Neural progenitor cell (in vitro differentiated cells): ENCODE data around the gene VAV2. TPM values are rescaled to one million over a fixed set of nuclear protein-coding genes. Genes with fewer than 3 reads are reported as not detected.

Source experiments
- DNase-seq: peaks from one replicate; pipeline ENCODE4 v3.0.0-alpha.2; 2016; ENCODE audit warnings: low spot score
- H2AFZ ChIP-seq: fragments of 200-600 bp; sonication (generic); replicated peaks from 2 replicates; pipeline ENCODE4 v1.6.1; 2016; ENCODE audit warnings: antibody characterized with exemption
- H3F3A ChIP-seq: fragments of 200-600 bp; sonication (generic); 2 replicates; pipeline ENCODE4 v1.6.1; 2016; ENCODE audit warnings: antibody characterized with exemption, low read depth
- H3K27ac ChIP-seq: fragments of 200-600 bp; sonication (generic); 2 replicates; pipeline ENCODE4 v1.5.1; 2016; ENCODE audit warnings: mild to moderate bottlenecking
- H3K27me3 ChIP-seq: fragments of 200-600 bp; sonication (generic); 2 replicates; pipeline ENCODE4 v1.6.1; 2016; ENCODE audit warnings: mild to moderate bottlenecking, moderate library complexity
- H3K36me3 ChIP-seq: fragments of 200-600 bp; sonication (generic); 2 replicates; pipeline ENCODE4 v1.5.1; 2016
- H3K4me1 ChIP-seq: fragments of 200-600 bp; sonication (generic); 2 replicates; pipeline ENCODE4 v1.6.1; 2016; ENCODE audit warnings: mixed run types
- H3K4me2 ChIP-seq: fragments of 200-600 bp; sonication (generic); 2 replicates; pipeline ENCODE4 v1.6.1; 2016
- H3K4me3 ChIP-seq: fragments of 200-600 bp; sonication (generic); 2 replicates; pipeline ENCODE4 v1.5.1; 2016
- H3K79me2 ChIP-seq: fragments of 200-600 bp; sonication (generic); 2 replicates; pipeline ENCODE4 v1.6.1; 2016; ENCODE audit warnings: low read depth
- H3K9ac ChIP-seq: fragments of 200-600 bp; sonication (generic); 2 replicates; pipeline ENCODE4 v1.6.1; 2016
- H3K9me3 ChIP-seq: fragments of 200-600 bp; sonication (generic); 2 replicates; pipeline ENCODE4 v1.5.1; 2016; ENCODE audit warnings: low read depth
- H4K20me1 ChIP-seq: fragments of 200-600 bp; sonication (generic); 2 replicates; pipeline ENCODE4 v1.6.1; 2016; ENCODE audit warnings: low read depth
- H3K27ac Mint-ChIP-seq: 3 replicates; pipeline ENCODE4 v1.8.0; 2021; ENCODE audit warnings: mixed read lengths
- H3K27me3 Mint-ChIP-seq: 2 replicates; pipeline ENCODE4 v1.8.0; 2022; ENCODE audit warnings: low read depth, mild to moderate bottlenecking, inconsistent platforms, moderate library complexity, mixed read lengths; ENCODE audit not compliant: insufficient read depth
- H3K36me3 Mint-ChIP-seq: 3 replicates; pipeline ENCODE4 v1.8.0; 2021; ENCODE audit warnings: mixed read lengths
- H3K4me1 Mint-ChIP-seq: 3 replicates; pipeline ENCODE4 v1.8.0; 2021; ENCODE audit warnings: mixed read lengths
- H3K4me3 Mint-ChIP-seq: 3 replicates; pipeline ENCODE4 v1.8.0; 2021; ENCODE audit warnings: mild to moderate bottlenecking, moderate library complexity, mixed read lengths
- H3K9me3 Mint-ChIP-seq: 3 replicates; pipeline ENCODE4 v1.8.0; 2020; ENCODE audit warnings: mixed read lengths
- CTCF ChIP-seq: fragments of 200-600 bp; sonication (generic); IDR thresholded peaks from 2 replicates; pipeline ENCODE4 v1.5.1; 2017; ENCODE audit warnings: antibody characterized with exemption, mild to moderate bottlenecking
- EZH2 ChIP-seq: fragments of 200-600 bp; sonication (generic); IDR thresholded peaks from 2 replicates; pipeline ENCODE4 v1.6.1; 2017; ENCODE audit warnings: antibody characterized with exemption, mild to moderate bottlenecking, moderate library complexity
- EZH2phosphoT487 ChIP-seq: fragments of 200-600 bp; sonication (generic); IDR thresholded peaks from 2 replicates; pipeline ENCODE4 v1.6.1; 2017; ENCODE audit warnings: antibody characterized with exemption
- total RNA-seq: library from RNA; depleted of rRNA; stranded (reverse); fragments of >200 nt; gene quantifications from 2 replicates; pipeline ENCODE4 v1.2.3, GENCODE V29; 2015; ENCODE audit warnings: low replicate concordance

Gene VAV2
- total RNA-seq, 1 donor from 2014 or later: 12.9 TPM

GRCh38 chr9:134030821-134031470 lies 38.8 kb upstream of the VAV2 start:
- Histone ChIP-seq H3K9ac (no peak overlapping the region), H3K27me3 (no peaks in the 10 kb centered on the region), H3K4me2 (no peak overlapping the region), H4K20me1 (peaks cover 31% of the 10 kb centered on the region), H3K9me3 (no peaks in the 10 kb centered on the region), H3K4me3 (no peak overlapping the region), H3K79me2 (peaks cover 3% of the 10 kb centered on the region), H3K4me1 (peaks cover 10% of the 10 kb centered on the region), H3K36me3 (no peaks in the 10 kb centered on the region), H3F3A (peaks cover 24% of the 10 kb centered on the region), H2AFZ (no peak overlapping the region), H3K27ac (peak overlapping the region; percentile 11)
- Mint-ChIP-seq H3K4me1 (peaks cover 11% of the 10 kb centered on the region), H3K27ac (no peak overlapping the region), H3K9me3 (no peaks in the 10 kb centered on the region), H3K4me3 (no peak overlapping the region), H3K27me3 (peaks cover 2% of the 10 kb centered on the region), H3K36me3 (peaks cover 20% of the 10 kb centered on the region)
- DNase-seq: no peak
- TF ChIP-seq EZH2 (no peak), EZH2phosphoT487 (no peak), CTCF (no peak)

- Histone ChIP-seq H3K9ac (no peak overlapping the region), H3K36me3 (no peaks in the 10 kb centered on the region), H3K79me2 (peaks cover 5% of the 10 kb centered on the region), H3K27me3 (no peaks in the 10 kb centered on the region), H2AFZ (no peak overlapping the region), H3K4me3 (no peak overlapping the region), H3K4me2 (no peak overlapping the region), H3F3A (peaks cover 33% of the 10 kb centered on the region), H3K27ac (no peak overlapping the region), H3K4me1 (peaks cover 10% of the 10 kb centered on the region), H4K20me1 (peaks cover 28% of the 10 kb centered on the region), H3K9me3 (no peaks in the 10 kb centered on the region)
- TF ChIP-seq CTCF (no peak), EZH2 (no peak), EZH2phosphoT487 (no peak)
- Mint-ChIP-seq H3K27me3 (peaks cover 2% of the 10 kb centered on the region), H3K36me3 (peaks cover 16% of the 10 kb centered on the region), H3K4me1 (peaks cover 12% of the 10 kb centered on the region), H3K4me3 (no peak overlapping the region), H3K9me3 (no peaks in the 10 kb centered on the region), H3K27ac (no peak overlapping the region)
- DNase-seq: no peak
Observed at GRCh38 chr9:134029248-134030226, 37.4 kb upstream of the VAV2 start.

GRCh38 chr9:134028575-134029247 lies 36.6 kb upstream of the VAV2 start:
- Histone ChIP-seq H3K9me3 (no peaks in the 10 kb centered on the region), H3K4me1 (peaks cover 10% of the 10 kb centered on the region), H3K4me3 (no peak overlapping the region), H2AFZ (no peak overlapping the region), H3F3A (peaks cover 37% of the 10 kb centered on the region), H3K27me3 (no peaks in the 10 kb centered on the region), H3K36me3 (no peaks in the 10 kb centered on the region), H3K9ac (no peak overlapping the region), H3K27ac (no peak overlapping the region), H3K79me2 (peaks cover 5% of the 10 kb centered on the region), H3K4me2 (no peak overlapping the region), H4K20me1 (peaks cover 28% of the 10 kb centered on the region)
- Mint-ChIP-seq H3K27ac (no peak overlapping the region), H3K4me1 (peaks cover 15% of the 10 kb centered on the region), H3K9me3 (no peaks in the 10 kb centered on the region), H3K27me3 (peaks cover 2% of the 10 kb centered on the region), H3K4me3 (no peak overlapping the region), H3K36me3 (peaks cover 16% of the 10 kb centered on the region)
- no peak for DNase-seq
- TF ChIP-seq CTCF: no peak
